ENCODE measurements around the gene KLHL8. TPM values are rescaled to one million over a fixed set of nuclear protein-coding genes. Genes with fewer than 3 reads are reported as not detected.

KLHL8 gene
- total RNA-seq, 1 experiment from 2014 or later: 7.5 TPM

- Histone ChIP-seq H3K18ac (ENCODE audit: insufficient read length, low read depth, low read length) (no peak overlapping the region), H3K56ac (ENCODE audit: insufficient read length, low read depth, low read length) (no peak overlapping the region), H4K5ac (ENCODE audit: insufficient read length, low read depth, low read length) (no peak overlapping the region), H2BK120ac (ENCODE audit: low read depth, low read length, poor library complexity, severe bottlenecking) (no peak overlapping the region), H4K8ac (replicated peaks; ENCODE audit: insufficient read length, low read depth, low read length) (no peak overlapping the region), H3K4me2 (ENCODE audit: insufficient read depth, insufficient read length, low read length) (no peak overlapping the region), H2BK12ac (ENCODE audit: insufficient read length, low read depth, low read length) (no peak overlapping the region), H2AFZ (ENCODE audit: low read length) (no peak overlapping the region), H3K9ac (ENCODE audit: extremely low read depth, insufficient read length, low read length) (no peak overlapping the region), H2BK15ac (ENCODE audit: low read depth, low read length) (no peak overlapping the region), H3K4ac (ENCODE audit: low read depth, low read length) (no peak overlapping the region), H4K91ac (ENCODE audit: insufficient read length, low read depth, low read length) (no peak overlapping the region), H2AK5ac (ENCODE audit: insufficient read length, low read length) (no peak overlapping the region), H4K20me1 (ENCODE audit: control insufficient read depth, insufficient read depth, insufficient read length) (no peaks in the 10 kb centered on the region), H2BK20ac (ENCODE audit: low read depth, low read length, poor library complexity, severe bottlenecking) (no peak overlapping the region), H3K23me2 (ENCODE audit: insufficient read length, low read depth, low read length, poor library complexity, severe bottlenecking) (no peaks in the 10 kb centered on the region), H3K27me3 (ENCODE audit: insufficient read depth, low read length) (no peaks in the 10 kb centered on the region), H3K79me2 (ENCODE audit: insufficient read depth, low read length) (no peaks in the 10 kb centered on the region), H3K79me1 (ENCODE audit: insufficient read depth, low read depth, low read length, poor library complexity, severe bottlenecking) (no peaks in the 10 kb centered on the region), H3T11ph (ENCODE audit: low read length) (no peak overlapping the region), H2BK5ac (ENCODE audit: insufficient read length, low read length) (no peak overlapping the region), H3K9me3 (ENCODE audit: control insufficient read depth, low read depth, low read length) (no peaks in the 10 kb centered on the region), H3K4me1 (ENCODE audit: insufficient read depth, low read length) (no peaks in the 10 kb centered on the region), H3K27ac (ENCODE audit: insufficient read length, low read depth, low read length) (no peak overlapping the region), H3K14ac (ENCODE audit: insufficient read depth, low read length) (no peak overlapping the region), H3K23ac (ENCODE audit: insufficient read length, low read depth, low read length) (no peak overlapping the region)
- no peak overlapping the region for H3K27ac Mint-ChIP-seq
- no CpG with 5 or more reads among the region's 7 CpGs for WGBS (ENCODE audit: extremely low coverage, insufficient read length, low lambda C conversion rate)
- H3K9me3 Mint-ChIP-seq: no peaks in the 10 kb centered on the region; a peak in 1 of 5 replicates
- peaks cover 0 to 3% of the 10 kb centered on the region in 2 experiments; a peak in 2 of 4 replicates for H3K4me1 Mint-ChIP-seq
- TF ChIP-seq CTCF (conservative IDR thresholded peaks at IDR 0.05): no peak
- H3K27me3 Mint-ChIP-seq (ENCODE audit: low read depth): no peaks in the 10 kb centered on the region
- no peak overlapping the region for H3K4me3 Mint-ChIP-seq
- DNase-seq: no peak
- H3K36me3 Mint-ChIP-seq (ENCODE audit: insufficient read depth in 1 of 3, low read depth in 3 of 3): peaks cover 0 to 2% (median 0%) of the 10 kb centered on the region in 3 experiments; a peak in 1 of 7 replicates
These were observed 31.5 kb downstream of the KLHL8 start for GRCh38 chr4:87188932-87189331.
